Stimulated activated CD8-positive, alpha-beta memory T cell treated with anti-CD3 and anti-CD28 coated beads, Interleukin-15, amount 100 ng/mL, for 1 hour (primary cell): ENCODE data around the gene GALNT12.

ENCODE experiments used
- DNase-seq: peaks from one replicate; pipeline ENCODE4 v3.0.0-alpha.2; 2020; ENCODE audit warnings: low read depth

GALNT12 gene

DNA sequence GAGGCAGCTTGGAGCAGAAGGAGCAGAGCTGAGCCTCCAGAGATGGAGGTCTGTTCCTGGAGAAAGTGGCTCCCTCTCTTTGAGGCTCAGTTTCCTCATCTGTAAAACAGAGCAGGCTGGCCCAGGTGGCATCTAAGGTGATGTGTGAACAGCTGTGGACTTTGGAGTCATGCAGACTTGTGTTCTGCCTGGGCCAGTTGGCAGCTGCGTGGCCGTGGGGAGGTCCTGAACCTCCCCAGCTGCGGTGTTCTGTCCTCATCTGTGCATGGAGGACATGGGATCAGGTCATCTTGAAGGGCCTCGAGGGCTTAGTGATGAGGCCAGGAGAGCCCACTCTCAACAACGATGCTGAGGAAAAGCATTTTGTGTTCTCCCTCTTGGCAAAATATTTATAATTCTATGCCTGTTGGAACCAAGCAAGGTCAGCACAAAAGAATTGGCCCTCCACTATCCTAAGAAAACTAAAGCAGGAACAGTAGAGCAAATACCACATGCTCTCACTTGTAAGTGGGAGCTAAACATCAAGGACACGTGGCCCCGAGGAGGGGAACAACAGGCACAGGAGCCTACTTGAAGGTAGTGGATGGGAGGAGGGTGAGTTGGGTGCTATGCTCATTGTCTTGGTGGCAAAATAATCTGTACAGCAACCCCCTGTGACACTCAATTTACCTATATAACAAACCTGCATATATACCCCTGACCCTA lies 73.0 kb downstream of the GALNT12 start:
- DNase-seq: no peak

GRCh38 chr9:98881356-98881755 lies 73.9 kb downstream of the GALNT12 start:
- DNase-seq: no peak

- DNase-seq: no peak
Observed at GRCh38 chr9:98881836-98882568, 74.5 kb downstream of the GALNT12 start.

GRCh38 chr9:98882569-98882923 lies 75.1 kb downstream of the GALNT12 start:
- DNase-seq: no peak

DNA sequence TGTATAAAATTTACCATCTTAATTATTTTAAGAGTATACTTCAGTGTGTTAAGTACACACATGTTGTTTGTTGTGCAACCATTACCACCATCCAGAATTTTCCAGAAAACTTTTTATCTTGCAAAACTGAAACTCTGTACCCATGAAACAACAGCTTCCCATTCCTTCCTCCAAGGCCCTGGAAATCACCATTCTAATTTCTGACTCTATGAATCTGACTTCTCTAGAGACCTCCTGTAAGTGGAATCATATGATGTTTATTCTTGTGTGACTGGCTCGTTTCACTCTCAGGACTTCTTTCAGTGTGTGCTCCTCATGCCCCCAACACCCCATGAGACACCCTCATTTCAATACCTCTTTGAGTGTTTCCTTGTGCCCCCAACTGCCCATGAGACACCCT lies 75.8 kb downstream of the GALNT12 start:
- no peak for DNase-seq

GRCh38 chr9:98884849-98885248 lies 77.4 kb downstream of the GALNT12 start:
- DNase-seq: no peak

DNA sequence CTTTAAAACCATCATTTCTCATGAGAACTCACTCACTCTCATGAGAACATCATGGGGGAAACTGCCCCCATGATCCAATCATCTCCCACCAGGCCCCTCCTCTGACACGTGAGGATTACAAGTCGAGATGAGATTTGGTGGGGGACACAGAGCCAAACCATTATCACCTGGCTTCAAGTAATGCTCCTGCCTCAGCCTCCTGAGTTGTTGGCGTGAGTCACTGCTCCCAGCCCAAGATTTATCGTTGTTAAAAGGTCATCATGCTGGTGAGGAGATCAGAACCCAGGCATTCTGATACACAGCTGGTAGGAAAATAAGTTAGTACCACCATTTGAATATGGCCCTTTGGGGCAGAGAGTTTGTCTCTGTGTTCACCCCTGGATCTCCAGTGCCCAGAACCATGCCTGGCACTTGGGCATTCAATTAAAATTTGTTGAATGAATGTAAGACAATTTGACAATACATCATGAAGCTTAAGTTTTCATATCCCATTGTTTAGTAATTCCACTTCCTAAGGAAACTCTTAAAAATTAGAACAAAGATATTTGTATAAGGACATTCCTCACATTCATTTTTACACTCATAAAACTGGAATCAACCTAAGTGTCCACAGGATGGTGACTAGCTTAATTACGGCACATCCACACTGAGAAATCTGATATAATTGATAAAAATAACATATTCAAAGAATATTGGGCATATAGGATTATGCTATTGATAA lies 78.3 kb downstream of the GALNT12 start:
- DNase-seq: no peak

- DNase-seq: no peak
Observed at GRCh38 chr9:98886691-98887229, 79.3 kb downstream of the GALNT12 start.

GRCh38 chr9:98887918-98888510 lies 80.5 kb downstream of the GALNT12 start:
- no peak for DNase-seq

DNA sequence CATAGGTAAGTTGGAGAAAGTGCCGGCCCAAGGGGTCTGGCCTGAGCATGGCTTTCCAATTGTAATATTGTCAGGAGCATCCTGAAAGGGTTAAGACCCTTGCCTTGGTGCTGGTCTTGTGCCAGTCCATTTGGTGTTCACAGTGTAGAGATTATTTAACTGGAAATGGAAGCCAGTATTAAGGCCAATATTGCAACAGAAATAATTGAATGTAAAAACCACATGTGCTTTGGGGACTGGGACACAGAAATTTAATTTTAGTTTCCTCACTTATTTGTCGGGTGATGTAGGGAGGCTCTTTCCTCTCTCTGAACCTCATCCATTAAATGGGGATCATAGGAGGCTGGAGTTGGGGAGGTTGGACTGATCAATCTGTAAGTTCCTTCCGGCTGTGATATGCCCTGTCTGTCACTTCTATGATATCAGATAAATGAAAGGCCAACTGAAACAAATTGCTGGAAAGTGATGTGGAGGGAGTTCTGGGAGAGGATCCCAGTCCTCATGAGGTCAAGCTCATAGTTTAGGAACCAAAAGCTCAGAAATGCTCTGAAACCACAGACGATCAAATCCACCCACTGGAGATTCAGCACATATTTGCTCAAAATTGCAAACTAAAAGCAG lies 81.4 kb downstream of the GALNT12 start:
- DNase-seq: no peak

DNA sequence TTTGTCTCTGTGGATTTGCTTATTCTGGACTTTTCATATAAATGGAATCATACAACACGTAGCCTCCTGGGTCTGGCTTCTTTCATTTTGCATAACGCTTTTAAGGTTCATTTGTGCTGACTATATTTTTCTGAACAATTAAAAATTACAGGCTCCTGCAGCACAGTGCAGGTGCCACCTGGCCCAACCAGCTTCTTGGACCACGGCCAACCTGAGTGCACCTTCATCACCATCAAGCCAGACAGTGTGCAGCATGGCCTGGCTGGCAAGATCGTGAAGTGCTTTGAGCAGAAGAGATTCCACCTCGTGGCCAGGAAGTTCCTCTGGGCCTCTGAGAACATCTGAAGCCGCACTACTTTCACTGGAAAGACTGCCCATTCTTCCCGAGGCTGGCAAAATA lies 82.8 kb downstream of the GALNT12 start:
- DNase-seq: no peak

DNA sequence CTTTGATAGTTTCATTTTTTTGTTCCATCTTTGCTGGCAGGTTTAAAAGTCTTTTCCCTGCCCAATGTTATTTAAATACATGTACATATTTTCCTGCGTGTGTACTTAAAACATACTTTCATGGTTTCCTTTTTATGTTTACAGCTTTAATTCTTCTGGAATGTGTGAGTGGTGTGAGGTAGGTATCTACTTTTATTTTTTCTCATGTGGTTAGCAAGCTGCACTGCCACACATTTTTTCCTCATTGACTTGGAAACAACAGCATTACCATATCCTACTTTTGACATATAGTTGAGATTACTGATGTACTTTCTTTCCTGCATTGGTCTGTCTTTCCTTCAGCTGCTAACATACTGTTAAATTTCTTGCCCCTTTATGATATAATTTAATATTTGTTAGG lies 84.8 kb downstream of the GALNT12 start:
- no peak for DNase-seq

DNA sequence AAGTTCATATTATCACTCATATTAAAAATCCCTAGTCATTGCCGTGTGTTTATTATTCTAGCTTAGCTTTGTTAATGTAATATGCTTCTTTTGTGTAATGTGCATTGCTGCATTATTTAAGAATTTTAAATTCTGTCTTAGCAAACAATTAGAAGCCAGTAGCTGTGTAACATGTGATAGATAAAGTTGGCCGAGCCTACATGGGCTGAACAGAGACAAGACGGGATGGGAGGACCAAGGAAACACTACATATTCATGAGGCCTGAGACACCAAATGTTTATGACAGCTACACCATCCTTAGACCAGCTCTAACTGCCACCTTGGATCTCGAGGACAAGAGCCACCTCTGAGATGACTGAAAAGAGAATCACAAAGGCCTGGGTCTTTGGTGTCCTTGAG lies 85.2 kb downstream of the GALNT12 start:
- no peak for DNase-seq

DNA sequence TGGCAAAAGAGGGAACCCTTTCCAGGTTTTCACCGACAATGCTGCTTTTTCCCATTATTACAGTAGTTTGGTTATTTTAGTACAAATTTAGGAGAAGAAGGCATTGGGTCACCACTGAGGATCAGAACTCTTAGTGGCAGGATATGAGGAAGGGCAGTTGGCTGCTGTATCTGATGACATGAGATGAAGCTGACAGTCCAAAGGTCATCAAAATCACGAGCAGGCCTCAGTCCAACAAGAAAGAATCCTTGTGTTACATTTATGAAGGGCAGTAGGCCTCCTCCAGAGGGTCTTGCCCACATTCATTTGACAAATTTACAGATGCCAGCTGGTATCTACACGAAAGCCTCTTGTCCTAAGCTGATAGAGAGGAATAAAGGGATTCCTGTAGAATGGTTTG lies 86.7 kb downstream of the GALNT12 start:
- no peak for DNase-seq

GRCh38 chr9:98894761-98895160 lies 87.3 kb downstream of the GALNT12 start:
- no peak for DNase-seq

DNA sequence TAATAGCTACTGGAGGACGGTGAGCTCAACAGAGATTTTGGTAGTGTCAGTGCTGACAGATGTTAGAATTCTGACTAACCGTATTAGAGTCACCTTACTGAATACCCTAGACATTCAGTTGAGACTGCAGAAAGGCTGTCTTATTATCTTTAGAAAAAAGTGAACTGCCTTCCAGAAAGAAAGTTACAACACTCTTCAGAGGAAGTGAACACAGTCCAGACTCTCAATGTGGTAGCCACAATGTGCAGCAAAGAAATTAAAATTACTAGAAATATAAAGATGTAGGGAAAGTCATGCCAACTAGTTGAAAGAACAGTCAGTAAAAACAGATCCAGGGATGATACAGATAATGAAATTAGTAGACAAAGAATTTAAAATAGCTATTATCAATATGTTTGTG lies 89.2 kb downstream of the GALNT12 start:
- DNase-seq: no peak

GRCh38 chr9:98897745-98898144 lies 90.3 kb downstream of the GALNT12 start:
- no peak for DNase-seq

DNA sequence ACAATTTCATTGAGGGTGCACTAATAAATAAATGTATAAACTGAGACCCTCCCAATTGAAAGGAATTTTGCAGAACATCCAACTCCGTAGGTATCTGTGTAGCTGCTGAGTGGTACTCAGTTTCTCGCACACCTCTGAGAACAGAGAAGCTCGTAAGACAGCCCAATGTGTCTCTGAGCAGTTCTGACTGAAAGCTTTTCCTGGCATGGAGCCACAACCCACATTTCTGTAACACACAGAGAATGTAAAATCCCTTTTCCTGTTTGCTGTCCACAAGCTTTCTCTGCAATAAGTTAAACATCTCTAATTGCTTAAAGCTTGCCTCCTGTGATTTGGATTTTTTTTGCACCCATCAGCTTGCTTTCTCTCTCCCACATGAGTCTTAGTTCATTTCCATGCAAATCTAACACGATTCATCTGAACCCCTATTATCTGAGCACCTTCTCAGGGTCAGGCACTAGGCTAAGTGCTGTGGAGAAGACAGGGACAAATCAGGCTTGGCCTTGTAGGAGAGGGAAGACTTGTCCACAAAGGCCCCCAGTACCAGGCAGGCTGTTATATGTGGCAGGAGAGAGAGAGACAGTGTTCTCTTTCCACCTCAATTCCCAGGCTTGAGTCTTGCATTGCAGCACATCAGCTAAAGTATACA lies 92.1 kb downstream of the GALNT12 start:
- no peak for DNase-seq
